HG02763 (cell line): ENCODE measurements around the gene FMO5.
"Not testable (repeated sequence)": the region's sequence is repeated elsewhere in the genome, so short reads cannot be mapped to it uniquely, and the experiment has no call there.

Experiments
- ATAC-seq: cut with Tn5 transposase; IDR thresholded peaks from one replicate; pipeline ENCODE4 v1.9.1; 2021; ENCODE audit warnings: mild to moderate bottlenecking, moderate library complexity; ENCODE audit not compliant: unreplicated experiment

The FMO5 gene

DNA sequence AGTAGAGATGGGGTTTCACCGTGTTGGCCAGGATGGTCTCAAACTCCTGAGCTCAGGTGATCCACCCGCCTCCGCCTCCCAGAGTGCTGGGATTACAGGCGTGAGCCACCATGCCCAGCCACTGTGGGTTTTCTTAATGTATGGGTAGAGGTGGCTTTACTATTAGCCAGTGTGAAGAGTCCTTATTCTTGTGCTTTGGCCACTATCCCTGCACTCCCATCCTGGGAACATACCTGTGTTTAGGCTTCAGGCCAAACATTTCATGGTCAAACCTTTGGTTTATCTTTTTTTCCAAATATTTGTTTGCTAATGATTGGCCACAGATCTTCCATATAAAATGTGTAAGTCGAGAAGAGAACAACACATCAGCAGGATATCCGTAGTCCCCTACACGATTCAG, 16.5 kb downstream of the FMO5 start:
- no peak for ATAC-seq

DNA sequence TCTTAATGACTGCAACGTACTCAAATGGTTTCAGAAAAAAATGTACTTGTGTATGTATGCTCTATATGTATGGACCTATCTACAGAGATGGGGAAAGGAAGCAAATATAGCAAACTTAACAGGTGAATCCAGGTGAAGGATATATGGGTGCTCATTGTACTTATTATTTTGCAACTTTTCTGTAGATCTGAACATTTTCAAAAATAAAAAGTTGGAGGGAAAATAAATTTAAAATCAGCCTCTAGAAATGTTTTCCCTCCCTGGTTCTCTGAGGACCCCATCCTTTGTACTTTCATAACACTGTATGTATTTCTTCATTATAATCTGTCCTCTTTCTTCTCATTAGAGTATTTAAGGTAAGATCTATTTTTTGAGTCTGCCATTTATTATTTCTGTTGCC, 17.9 kb downstream of the FMO5 start:
- ATAC-seq, result no peak

DNA sequence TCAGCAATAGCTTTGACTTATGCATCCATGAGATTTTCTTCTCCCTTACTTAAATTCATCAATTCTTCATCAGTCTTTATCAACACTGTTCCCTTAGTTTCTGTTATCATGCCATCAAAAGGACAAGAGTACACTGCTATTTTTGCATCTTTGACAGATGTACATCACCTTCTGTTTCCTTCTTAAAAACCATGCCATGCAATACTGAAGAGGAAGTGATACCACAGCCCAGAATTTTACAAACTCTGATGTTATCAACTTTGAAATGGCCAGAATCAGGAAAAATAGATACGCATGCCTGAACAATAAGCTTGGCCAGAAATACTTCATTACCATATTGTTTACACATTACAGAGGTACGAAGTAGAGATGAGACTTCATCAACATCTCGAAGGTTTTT, 21.1 kb downstream of the FMO5 start:
- no peak for ATAC-seq

- no peak for ATAC-seq
Measured at GRCh38 chr1:147202576-147202975, 22.6 kb downstream of the FMO5 start.

DNA sequence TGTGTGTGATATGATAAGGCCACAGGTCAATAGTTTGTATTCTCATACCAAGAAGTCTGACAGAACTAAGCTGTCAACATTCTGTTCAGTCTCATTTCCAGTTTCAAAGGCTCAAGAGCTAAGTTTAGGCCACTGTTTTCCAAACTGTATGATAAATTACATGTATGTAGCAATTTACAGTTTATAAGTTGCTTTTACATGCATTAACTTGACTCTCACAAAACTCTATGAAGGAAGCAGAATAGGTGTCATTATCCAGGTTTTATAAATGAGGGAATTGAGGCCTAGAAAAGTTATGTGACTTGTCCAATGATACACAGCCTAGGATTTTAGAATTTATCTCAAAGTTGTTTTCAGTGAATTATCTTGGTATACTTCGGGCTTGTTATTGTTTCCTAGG, 23.4 kb downstream of the FMO5 start:
- ATAC-seq, result no peak

- ATAC-seq, result no peak
Measured at GRCh38 chr1:147201276-147201675, 23.9 kb downstream of the FMO5 start.

DNA sequence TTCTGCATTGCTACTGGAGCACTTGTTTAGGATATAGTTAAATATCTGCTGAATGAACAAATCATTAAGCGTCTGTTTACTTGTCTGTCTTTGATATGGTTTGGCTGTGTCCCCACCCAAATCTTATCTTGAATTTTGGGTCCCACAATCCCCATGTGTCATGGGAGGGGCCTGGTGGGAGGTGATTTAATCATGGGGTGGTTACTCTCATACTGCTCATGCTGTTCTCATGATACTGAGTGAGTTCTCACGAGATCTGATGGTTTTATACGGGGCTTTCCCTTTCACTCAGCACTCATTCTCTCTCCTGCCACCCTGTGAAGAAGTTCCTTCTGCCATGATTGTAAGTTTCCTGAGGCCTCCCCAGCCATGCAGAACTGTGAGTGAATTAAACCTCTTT, 27.8 kb downstream of the FMO5 start:
- not testable (repeated sequence) for ATAC-seq

- ATAC-seq, result no peak
Measured at GRCh38 chr1:147189514-147189913, 35.6 kb downstream of the FMO5 start.

DNA sequence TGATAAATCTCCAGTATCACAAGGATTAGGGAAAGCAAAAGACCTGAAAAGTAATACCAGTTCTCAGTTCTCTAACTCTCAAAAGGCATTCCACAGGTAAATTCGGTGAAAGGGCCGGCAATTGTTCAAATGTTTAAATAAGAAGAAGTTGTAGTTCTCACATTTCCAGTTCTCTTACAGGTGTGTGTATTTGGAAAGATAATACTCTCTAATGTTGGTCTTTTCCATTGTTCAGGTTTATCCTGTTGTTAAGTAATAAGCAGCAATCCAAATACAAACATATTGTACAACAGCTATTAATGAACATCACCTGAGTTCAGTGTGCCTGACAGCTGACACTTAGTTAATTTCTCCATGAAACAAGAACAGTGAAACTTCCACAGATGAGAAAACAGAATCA, 39.7 kb downstream of the FMO5 start:
- ATAC-seq, result no peak

- no peak for ATAC-seq
Measured at GRCh38 chr1:147177611-147178380, 47.3 kb downstream of the FMO5 start.

DNA sequence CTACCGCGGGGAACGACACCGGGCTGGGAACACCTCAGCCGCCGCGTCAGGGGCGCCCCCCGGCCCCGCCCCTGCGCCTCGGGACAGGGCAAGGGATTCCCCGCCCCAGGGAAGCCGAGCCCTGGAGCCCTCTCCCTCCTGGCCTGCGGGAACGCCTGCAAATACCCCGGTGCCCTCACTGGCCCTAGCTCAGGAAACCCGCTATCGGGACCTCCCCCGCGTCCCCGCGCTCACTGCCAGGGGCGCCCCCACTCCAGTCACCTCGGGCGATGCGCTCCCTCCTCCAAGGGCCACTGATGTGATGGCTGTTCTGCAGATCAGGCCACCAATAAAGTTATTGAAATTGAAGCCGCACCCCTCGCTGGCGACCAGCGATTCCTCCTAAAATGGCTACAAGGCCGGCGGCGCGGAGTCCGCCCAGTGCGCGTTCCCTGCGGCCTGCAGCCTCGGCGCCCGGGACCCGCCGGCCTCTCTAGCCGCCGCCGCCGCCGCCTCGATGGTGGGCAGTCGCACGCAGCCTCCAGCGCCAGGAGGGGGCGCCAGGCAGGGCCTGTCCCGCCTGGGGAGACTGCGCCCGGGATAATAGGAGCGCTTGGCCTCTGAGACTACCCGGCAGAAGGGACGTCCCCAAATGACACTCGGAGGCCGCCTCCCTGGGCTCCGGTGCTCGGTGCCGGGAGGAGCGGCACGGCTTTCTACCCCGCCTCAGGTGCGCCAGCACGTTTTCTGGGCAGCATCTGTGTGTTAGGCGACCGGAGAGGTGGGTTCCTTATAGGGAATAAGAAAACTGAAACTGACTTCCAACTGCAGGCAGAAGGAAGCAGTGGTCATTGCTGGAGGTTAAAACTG, 52.7 kb downstream of the FMO5 start, which contains the start of gene PRKAB2:
TSS of gene PRKAB2 (minus strand) at position 303 of the 849 bp plus-strand sequence. CDS start 326 bp downstream, outside the sequence.
- ATAC-seq, result peak; percentile 85

GRCh38 chr1:147171399-147172167, 53.6 kb downstream of the FMO5 start:
- no peak for ATAC-seq

- no peak for ATAC-seq
Measured at GRCh38 chr1:147169840-147170674, 55.1 kb downstream of the FMO5 start.

GRCh38 chr1:147169171-147169570, 56.0 kb downstream of the FMO5 start:
- no peak for ATAC-seq

- no peak for ATAC-seq
Measured at GRCh38 chr1:147168626-147169058, 56.5 kb downstream of the FMO5 start.

DNA sequence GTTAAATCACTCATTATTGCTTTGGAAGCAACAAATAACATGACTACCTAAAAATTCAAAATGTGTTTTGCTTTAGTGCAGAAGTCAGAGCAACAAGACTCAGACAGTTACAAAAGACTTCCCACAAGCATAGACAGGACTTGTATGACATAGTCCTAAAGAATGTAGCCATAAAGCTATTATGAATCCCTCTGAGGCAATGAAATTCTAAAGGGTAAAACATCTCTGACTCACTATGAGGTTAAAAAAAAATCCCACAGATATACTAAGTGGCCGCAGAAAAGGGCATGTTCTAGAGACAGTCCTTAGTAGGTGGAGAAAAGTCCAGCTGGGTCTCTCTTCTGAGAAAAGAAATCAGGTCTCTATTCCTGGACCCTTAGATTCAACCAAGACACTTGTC, 57.8 kb downstream of the FMO5 start:
- ATAC-seq, result no peak

- no peak for ATAC-seq
Measured at GRCh38 chr1:147163019-147163418, 62.1 kb downstream of the FMO5 start.

DNA sequence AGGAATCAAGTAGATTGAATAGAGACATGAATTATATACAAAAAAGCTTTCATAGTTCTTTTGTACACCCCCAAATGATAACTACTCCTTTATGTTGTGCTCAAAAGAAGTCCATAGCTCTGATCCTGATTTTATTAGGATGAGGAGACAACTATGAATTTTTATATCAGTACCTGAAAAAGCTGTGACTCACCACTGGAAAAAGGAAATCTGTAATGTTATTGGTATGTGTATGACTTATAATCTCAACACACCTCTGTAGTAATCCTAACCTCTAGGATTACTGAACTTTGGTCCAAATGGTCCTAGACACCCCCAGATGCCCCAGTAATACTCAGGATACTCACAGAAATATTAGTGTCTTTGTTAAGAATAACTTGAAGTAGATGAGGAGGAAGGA, 63.0 kb downstream of the FMO5 start:
- no peak for ATAC-seq

DNA sequence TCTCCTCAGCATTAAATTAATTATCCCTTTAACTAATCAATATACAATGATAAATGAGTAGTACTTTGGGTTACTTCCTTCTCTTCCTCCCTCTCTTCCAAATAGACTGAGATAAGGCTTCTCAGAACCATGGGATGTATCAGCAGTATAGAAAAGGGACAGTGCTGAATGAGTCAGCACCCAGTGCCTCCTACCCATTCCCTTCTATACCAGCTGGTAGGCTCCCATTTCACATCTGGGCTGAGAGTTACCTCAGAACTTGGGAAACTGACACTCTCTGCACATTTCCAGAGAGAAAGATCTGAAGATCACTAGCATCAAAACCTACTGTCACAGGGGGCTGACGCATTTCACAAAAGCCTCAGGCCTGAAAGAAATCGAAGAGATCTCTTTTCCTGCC, 68.0 kb downstream of the FMO5 start:
- ATAC-seq, result not testable (repeated sequence)

DNA sequence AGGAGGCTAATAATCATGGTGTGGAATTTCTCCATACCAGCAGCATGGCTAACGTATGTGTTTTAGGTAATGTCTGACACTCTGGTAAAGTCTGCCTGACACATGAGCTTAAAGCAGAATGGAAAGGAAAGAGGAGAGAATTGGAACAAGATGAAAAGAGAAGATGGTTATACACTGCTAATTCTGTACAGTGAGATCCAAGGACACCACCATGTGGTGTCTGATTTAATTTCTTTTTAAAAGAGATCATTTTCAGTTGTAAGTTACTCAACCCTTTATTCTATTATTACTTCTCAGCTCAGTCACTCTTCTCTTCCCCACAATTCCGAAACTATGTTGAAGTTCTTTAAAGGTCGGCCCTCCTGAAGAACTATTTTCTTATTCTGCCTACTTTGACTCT, 68.5 kb downstream of the FMO5 start:
- ATAC-seq, result no peak
